GM18858 (cell line): Measurements from ENCODE around the gene PLEKHO1.
"Not testable (repeated sequence)": the region's sequence is repeated elsewhere in the genome, so short reads cannot be mapped to it uniquely, and the experiment has no call there.

Source experiments
- ATAC-seq: cut with Tn5 transposase; IDR thresholded peaks from one replicate; pipeline ENCODE4 v1.9.1; 2021; ENCODE audit not compliant: unreplicated experiment

The PLEKHO1 gene

DNA sequence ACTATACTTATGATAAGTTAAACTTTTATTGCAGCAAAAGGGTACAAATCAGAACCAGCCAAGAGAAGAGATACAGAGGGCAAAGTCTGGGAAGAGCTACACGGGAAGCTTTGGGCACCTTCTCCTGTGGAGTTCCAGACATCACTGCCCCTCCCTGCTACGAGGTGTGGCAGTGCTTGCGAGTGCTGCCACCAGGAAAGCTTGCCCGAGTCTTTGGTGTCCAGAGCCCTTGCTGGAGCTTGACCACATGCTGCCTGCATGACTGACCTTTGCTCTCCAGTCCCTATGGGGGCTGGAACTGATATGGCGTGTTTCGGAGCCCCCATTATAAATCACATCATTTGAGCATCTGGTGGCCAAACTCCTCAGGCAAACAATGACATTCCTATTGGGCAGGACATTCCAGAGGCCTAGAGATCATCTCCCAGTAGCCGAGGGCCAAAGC is 23.4 kb downstream of the PLEKHO1 start:
- ATAC-seq: no peak

DNA sequence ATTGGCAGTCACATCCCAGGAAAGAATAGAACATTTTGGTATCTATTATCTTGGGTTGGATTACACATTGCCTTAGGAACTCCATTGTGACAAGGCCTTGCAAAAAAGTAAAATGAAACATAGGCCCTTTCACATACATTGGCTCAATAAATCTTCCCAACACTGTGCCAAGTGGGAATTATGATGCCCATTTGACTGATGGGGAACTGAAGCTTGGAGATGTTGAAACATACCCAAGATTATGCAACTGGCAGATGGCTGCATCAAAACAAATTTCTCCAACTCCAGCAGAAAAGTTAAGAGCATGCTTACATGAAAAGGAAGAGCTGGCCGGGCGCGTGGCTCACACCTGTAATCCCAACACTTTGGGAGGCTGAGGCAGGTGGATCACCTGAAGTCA is 26.9 kb downstream of the PLEKHO1 start:
- ATAC-seq: no peak

DNA sequence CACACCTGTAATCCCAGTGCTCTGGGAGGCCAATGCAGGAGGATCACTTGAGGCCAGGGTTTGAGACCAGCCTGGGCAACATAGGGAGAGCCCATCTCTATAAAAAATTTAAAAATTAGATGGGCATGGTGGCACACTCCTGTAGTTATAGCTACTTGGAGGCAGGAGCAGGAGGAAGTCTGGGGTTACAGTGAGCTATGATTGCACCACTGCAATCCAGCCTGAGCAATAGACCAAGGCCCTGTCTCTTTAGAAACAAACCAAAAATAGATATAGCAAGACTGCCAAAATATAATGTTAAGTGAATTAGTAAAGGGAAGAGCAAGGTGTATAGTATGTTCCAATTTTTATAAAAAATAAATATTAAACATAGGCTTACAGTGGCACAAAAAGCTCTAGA is 28.8 kb downstream of the PLEKHO1 start:
- ATAC-seq: no peak

DNA sequence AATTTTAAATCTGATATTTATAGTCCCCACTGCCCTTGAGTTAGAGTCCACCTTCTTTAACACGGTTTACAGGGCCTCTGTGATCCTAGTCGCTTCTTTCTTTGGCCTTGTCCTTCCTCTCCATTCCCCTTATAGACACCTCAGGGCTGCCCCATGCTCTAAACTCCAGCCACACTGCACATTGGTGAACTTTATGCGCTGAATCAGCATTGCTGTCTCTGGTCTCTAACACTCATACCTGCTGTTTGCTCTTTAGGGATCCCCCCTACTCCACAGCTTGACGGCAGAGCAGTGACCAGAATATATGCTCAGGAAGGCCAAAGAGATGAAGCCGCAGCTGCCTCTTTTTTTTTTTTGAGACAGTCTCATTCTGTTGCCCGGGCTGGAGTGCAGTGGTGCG is 30.2 kb downstream of the PLEKHO1 start:
- ATAC-seq: no peak

DNA sequence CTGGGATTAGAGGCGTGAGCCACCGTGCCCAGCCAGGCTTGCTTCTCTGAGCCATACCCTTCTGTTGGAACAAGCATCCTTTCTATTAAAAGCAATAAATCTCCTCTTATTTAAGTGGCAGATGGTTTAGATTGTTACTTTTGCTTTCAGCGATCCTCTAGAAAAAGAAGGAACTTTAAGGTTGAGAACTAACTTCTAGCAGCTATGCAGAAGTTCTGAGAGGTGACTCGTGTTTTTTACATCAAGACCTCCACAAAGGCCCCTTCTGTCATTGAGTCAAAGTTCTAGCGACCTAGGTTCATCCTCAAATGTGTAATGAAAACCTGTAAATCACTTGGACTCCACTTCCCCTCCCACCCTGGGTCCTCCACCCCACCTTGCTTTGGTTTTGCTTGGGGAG is 30.8 kb downstream of the PLEKHO1 start:
- no peak for ATAC-seq

DNA sequence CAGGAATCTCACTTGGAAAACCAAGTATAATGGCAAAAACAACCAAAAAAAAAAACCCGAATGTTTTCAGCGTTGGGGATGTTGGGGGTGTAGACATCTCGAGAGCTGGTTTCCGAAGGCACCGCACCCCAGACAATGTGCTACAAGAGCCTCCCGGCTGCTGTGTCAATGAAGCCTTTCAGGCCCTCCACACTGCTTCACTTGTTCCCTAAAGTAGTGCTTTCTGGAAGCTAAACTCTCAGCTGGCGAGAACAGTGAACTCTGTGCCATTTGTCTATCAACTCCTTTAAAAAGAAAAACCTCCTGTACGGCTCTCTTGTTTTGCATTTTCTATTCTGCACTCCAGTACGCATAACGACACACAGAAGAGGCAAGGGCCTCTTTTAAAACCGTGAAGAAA is 32.5 kb downstream of the PLEKHO1 start:
- no peak for ATAC-seq

DNA sequence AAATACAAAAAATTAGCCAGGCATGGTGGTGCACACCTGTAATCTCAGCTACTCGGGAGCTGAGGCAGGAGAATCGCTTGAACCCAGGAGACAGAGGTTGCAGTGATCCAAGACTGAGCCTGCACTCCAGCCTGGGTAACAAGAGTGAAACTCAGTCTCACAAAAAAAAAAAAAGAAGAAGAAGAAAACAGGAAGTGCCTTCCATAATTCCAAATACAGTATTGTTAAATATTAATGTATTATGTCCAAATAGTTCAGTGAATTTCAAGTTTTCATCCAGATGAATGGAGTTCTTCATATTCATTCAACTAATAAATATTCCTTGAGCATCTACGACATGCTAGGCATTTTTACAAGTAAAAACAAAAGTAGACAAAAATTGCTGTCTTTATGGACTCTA is 33.3 kb downstream of the PLEKHO1 start:
- no peak for ATAC-seq

DNA sequence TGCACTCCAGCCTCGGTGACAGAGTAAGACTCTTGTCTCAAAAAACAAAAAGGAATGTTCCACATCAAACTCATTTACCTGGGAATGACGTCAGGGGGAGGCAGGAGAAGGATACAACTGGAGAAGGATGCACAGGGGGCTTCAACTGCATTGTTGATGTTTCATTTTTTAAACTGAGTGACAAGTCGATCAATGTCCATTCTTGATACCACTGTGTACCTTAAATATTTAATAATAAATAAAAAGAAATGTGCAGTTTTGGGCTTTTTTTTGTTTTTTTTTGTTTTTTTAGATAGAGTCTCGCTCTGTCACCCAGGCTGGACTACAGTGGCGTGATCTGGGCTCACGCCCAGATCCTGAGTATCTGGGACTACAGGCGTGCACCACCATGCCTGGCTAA is 35.8 kb downstream of the PLEKHO1 start:
- ATAC-seq: no peak

DNA sequence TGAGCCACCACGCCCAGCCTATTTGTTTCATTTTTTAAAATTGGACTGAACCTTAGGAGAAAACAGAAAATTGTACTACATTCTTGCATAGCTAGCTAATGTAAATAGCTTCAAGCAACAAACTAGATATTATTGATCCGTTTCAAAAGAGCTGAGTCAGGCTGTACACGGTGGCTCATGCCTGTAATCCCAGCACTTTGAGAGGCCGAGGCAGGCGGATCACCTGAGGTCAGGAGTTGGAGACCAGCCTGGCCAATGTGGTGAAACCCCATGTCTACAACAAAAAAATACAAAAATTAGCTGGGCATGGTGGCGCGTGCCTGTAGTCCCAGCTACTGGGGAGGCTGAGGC is 36.7 kb downstream of the PLEKHO1 start:
- ATAC-seq: not testable (repeated sequence)

DNA sequence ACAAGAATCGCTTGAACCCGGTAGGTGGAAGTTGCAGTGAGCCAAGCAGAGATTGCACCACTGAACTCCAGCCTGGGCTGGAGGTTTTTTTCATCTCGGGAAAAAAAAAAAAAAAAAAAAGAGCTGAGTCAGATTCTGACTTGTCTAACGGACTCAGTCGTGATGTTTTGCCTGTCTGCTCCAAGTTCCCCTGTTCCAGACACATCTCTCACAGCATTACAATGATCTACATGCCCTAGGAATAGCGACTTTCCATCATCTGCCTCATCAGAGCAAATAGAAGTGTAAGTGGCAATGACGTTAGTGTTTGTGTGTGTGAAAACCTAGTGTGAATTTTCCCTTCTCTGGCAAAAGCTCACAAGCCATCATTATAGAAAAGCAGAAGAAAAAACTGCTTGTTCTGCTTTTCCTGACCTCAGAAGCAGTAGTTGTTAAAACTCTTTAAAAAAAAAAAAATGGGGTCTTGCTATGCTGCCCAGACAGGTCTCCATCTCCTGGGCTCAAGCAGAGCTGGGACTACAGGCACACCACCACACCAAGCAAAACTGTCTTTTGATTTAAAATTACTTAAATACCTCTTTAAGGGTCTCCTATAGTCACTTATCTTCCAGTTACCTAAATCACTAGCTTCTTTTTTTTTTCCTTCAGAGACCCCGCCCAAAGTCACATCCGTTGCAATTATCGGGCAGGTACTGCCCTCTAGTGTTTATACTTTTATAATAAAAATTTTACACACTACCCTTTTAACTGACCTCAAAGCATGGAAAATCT is 37.3 kb downstream of the PLEKHO1 start:
- no peak for ATAC-seq

DNA sequence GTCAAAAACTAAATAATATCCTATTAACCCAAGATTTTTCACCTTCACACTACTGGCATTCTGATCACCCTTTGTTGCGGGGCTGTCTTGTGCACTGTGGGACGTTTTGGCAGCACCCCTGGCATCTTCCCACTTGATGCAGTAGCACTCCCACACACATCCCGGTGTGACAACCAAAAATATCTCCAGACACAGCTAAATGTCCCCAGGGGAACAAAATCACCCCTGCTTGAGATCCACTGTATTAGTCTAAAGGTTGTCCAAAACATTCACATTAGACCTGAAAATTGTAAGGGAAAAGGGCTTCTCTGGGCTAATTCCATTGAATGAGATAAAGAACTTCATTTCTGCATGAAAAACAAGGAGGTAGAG is 37.8 kb downstream of the PLEKHO1 start:
- ATAC-seq: no peak

DNA sequence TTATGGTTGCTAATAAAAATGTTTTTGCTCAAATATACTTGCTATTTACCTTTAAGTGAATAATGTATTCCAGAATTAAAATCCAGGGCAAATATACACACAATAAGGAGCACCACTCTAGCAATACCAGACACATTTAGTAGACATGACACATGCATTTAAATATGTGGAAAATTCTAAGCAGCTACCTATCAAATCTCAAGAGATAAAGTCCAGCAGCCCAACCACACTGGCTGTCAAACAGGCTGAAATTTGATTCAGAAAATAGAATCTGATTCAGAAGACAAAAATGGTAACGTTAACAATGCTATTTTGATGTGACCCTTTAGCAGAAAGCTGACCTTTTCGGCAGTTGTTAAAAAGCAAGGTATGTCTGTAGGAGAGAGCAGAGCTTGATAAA is 42.3 kb downstream of the PLEKHO1 start:
- ATAC-seq: no peak

DNA sequence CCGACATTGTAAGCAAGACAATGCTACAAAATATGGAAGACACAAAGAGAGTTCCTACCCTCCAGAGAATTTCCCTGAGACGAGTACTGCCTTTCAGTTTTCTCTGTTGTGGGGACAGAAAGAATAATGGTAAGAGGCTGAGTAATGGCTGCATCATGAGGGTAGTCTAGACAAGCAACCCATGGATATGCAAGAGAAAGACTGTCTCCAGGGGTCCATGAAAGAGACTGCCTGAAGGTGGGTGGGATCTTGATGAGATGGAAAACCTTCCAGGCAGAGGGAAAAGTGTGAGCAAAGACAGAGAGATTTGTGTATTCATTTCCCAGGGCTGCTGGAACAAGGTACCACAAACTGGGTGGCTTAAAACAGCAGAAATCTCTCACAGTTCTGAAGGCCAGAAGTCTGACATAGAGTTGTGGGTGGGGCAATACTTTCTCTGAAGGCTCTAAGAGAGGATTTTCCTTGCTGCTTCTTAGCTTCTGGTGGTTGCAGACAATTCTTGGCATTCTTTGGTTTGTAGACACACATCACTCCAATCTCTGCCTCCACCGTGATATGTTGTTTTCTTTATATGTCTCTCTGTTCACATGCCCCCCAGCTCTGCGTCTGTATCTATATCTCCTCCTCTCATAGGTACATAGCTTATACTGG is 44.8 kb downstream of the PLEKHO1 start:
- no peak for ATAC-seq

DNA sequence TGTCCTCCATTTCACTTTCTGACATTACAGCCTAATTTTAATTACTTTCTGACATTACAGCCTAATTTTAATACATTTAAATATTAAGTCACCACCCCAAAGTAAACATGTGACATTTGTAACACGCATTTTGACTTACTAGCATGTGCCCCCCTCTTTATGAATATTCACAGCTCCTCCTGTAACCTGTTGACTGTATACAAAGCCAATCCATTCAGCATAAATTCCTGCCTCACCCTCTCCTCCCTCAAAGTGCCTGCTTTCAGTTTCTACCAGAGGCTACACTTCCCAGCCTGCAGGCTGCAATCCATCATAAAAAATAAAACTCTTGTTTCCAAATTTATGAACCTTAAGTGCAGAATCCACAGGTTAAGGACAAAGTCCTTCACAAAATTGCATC is 46.7 kb downstream of the PLEKHO1 start:
- no peak for ATAC-seq

DNA sequence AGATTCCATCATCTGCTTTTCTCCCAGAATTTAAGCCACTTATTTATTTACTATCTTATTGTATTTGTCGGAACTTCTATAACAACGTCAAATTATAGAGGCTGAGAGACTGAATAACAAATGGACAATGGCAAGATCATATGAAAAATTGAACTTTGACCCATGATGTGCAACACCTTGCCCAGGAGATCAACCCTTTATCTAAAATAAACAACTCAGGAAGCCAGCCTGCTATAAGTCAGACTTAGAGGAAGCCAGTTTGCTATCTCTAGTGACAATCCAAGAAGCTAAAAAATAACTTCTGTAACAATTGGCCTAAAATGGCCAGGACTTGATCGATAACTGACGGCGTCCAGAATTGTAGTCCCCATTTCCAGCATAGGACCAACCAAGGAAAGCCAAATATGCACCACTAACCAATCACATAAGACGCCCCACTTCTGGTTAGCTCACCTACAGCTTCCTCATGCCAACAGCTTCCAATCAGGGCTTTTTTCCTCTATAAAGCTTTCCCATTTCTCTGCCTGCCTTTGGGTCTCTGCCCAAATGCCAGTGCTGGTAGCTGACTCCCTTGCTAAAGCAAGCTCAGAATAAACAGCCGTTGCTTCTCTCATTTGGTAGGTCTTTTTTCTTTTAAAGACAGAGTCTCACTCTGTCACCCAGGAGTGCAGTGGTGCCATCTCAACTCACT is 57.7 kb downstream of the PLEKHO1 start:
- no peak for ATAC-seq

DNA sequence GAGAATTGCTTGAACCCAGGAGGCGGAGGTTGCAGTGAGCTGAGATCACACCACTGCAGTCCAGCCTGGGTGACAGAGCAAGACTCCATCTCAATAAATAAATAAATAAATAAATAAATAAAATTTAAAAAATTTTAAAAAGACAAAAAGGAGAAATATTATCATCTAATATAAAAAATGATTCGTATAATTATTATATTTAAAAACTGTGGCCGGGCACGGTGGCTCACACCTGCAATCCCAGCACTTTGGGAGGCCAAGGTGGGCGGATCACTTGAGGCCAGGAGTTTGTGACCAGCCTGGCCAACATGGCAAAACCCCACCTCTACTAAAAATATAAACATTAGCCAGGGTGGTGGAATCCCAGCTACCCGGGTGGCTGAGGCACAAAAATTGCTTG is 58.7 kb downstream of the PLEKHO1 start:
- ATAC-seq: not testable (repeated sequence)
